Measurements from ENCODE around the gene ST14.

- TF ChIP-seq CTCF (IDR thresholded peaks at IDR 0.05) = no peak
- TF ChIP-seq REST (IDR thresholded peaks at IDR 0.05; ENCODE audit: insufficient read depth in 1 of 2, low read depth in 2 of 2, low read length in 1 of 2) = no peak
- no peak for TF ChIP-seq POLR2AphosphoS5 (IDR thresholded peaks at IDR 0.05; ENCODE audit: low read depth, low read length)
- TF ChIP-seq SIN3A (IDR thresholded peaks at IDR 0.05; ENCODE audit: borderline replicate concordance, insufficient read depth, low read depth, low read length) = no peak
These were observed 15.1 kb downstream of the ST14 start for GRCh38 chr11:130174642-130175041.
